GM18520 (cell line): Measurements from ENCODE around the gene MEIS3.
"Not testable (repeated sequence)": the region's sequence is repeated elsewhere in the genome, so short reads cannot be mapped to it uniquely, and the experiment has no call there.

Source experiments
- ATAC-seq: cut with Tn5 transposase; IDR thresholded peaks from one replicate; pipeline ENCODE4 v1.9.1; 2021; ENCODE audit not compliant: unreplicated experiment

Gene MEIS3

DNA sequence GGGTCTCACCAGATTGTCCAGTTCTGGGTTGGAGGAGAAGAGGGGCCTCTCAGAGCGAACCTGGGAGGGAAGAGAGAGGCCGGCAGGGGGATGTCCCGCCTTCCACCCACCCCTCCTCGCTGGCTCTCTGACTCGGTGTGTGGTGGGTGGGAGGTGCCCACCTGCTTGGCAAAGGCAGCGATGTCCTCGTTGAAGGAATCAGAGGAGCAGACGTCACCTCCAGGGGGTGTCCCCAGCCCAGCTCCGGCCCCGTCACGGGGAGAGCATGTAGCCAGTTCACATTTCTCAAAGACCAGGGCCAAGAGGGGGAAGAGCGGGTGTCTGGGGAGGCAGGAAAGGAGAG, 2.7 kb downstream of the MEIS3 start:
- no peak for ATAC-seq

DNA sequence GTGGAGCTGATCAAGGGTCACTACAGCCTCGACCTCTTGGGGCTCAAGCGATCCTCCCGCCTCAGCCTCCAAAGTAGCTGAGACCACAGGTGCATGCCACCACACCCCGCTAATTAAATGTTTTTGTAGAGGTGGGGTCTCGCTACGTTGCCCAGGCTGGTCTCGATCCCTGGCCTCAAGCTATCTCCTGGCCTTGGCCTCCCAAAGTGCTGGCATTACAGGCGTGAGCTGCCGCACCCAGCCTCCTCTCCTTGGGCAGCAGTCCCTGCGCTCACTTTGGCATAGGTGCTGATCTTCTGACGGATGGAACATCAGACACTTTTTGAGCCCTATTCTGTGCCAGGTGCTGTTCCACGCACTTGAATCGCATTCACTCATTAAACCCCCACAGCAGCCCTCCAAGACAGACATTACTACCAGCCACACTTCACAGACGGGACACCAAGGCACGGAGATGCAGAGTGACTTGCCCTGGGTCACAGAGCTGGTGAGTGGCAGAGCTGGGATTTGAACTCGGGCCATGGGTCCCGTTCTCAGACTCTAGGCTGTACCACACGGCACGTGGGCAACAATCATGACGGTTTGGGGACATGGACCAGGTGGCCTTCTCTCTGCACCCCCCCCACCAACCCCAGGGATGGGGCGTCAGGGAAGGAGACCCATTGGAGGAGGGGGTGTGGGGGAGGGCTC, 3.2 kb downstream of the MEIS3 start:
- ATAC-seq = no peak

DNA sequence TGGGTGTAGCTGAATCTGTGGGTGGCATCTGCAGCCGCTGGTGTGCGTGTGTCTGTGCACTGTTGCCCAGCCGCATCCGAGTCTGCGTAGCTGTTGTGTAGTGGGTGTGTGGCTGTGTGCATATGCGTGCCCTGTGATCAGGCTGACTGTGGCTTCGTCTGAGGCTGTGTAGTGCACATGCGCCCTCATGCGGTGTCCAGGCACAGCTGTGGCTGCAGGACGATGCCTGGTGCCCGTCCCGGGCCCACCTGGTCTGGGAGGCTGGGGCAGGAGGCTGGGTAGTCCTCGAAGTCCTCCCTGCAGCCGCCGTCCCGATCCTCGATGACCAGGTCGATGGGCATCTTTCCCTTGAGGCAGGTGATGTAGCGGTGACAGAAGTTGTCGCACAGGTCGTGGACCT, 4.9 kb downstream of the MEIS3 start:
- ATAC-seq = no peak

DNA sequence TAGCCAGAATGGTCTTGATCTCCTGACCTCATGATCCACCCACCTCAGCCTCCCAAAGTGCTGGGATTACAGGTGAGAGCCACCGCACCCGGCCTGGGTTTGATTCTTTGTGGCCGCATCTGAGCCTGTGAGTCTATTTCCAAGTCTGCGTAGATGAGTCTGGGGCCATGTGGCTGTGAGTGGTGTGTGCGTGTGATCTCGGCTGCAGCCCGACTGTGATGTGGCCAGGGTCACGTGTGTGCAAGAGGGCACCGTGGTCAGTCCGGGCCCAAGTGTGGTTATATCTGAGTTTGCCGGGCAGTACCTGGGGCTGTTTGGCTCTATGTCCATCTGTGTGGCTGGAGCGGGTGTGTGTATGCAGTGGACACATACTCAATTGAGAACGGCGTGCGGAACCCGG, 5.4 kb downstream of the MEIS3 start:
- ATAC-seq = no peak

DNA sequence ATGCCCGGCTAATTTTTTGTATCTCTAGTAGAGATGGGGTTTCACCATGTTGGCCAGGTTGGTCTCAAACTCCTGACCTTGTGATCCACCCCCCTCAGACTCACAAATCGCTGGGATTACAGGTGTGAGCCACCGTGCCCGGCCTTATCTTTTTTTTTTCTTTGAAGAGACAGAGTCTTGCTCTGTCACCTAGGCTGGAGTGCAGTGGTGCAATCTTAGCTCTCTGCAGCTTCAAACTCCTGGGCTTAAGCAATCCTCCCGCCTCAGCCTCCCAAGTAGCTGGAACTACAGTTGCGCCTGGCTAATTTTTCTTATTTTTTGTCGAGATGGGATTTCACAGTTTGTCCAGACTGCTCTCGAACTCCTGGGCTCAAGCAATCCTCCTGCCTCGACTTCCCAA, 7.6 kb downstream of the MEIS3 start:
- ATAC-seq = not testable (repeated sequence)

DNA sequence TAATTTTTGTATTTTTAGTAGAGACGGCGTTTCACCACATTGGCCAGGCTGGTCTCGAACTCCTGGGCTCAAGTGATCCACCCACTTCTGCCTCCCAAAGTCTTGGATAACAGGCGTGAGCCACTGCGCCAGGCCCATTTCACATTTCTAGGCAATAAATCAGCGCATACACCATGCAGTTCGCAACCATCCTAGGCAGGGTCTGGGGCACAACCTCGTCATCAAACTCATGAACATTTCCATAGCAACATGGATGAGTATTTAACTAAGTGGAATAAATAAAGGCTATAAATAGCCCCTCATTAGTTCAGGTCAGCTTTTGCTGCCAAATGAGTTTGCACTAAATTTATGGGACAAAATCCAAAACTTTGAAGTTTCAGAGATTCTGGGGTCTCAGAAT, 8.2 kb downstream of the MEIS3 start:
- no peak for ATAC-seq

DNA sequence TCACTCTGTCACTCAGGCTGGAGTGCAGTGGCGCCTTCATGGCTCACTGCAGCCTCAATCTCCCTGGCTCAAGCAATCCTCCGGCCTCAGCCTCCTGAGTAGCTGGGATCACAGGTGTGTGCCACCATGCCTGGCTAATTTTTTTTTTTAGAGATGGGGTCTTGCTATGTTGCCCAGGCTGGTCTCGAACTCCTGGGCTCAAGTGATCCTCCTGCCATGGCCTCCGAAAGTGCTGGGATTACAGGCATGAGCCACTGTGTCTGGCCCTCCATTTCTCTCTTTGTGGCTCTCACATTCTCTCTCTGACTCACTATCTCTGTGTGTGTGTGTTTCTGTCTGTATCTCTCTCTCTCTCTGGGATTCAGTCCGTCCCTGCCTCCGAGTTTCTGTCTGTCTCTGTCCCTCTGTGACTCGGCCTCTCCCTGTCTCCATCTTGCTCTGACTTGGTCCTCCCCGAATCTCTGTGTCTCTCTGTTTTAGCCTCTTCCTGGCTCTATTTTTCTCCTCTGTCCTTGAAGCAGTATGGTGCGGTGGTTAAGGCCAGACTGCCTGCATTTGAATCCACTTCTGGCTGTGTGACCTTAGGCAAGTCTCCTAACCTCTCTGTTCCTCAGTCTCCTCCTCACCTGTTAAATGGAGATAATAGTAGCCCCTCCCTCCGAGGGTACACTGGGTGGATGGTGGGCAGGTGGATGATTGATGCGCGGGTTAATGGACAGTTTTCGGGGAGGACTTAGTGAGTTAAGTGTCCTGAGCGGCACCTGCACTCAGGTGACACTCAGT, 11.0 kb downstream of the MEIS3 start:
- ATAC-seq = no peak

DNA sequence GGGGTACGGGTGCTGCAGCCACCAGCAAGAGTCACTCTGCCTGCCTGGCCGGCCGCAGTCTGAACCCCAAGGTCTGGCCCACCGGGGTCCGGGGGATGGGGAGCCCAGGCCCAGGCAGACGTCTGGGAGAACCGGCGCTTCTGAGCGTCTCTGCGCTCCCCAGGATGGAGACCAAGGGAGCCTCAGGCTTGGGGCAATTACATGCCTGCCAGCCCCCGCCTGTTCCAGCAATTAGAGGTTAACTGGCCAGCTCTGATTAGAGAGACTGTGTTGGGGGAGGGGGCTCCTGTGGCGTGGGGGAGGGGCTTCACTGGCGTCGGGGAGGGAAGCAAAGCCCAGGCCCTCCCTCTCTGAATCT, 11.9 kb downstream of the MEIS3 start:
- ATAC-seq = no peak

DNA sequence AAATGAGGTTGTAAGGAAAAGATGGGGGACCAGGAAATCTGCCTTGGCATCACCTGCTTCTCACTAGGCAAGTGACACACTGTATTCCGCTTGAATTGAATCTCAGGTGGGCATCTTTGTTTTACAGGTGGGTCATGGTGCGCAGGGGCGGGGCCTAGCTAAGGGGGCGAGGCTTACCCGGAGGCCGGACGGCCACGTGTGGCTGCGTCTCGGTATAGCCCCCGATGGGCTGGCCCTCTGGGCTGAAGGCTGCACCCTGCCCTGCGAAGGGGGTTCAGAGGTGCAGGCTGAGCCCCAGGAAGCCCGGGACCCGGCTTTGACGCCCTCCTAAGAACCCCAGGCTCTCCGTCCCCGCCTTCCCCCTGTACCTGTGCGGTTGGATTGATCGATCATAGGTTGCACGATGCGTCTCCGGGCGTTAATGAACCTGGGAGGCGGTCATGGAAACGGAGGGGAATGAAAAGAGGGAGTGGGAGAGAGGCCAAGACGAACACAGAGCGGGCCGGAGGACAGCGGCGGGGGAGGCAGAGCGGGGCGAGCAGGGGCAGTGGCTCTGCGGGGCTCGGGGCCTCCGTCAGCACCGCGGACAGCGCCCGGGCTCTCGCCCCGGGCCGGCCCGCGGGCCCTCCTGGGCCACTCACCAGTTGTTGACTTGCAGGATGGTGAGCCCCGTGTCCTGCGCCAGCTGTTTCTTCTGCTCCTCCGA, 12.5 kb downstream of the MEIS3 start:
- no peak for ATAC-seq

DNA sequence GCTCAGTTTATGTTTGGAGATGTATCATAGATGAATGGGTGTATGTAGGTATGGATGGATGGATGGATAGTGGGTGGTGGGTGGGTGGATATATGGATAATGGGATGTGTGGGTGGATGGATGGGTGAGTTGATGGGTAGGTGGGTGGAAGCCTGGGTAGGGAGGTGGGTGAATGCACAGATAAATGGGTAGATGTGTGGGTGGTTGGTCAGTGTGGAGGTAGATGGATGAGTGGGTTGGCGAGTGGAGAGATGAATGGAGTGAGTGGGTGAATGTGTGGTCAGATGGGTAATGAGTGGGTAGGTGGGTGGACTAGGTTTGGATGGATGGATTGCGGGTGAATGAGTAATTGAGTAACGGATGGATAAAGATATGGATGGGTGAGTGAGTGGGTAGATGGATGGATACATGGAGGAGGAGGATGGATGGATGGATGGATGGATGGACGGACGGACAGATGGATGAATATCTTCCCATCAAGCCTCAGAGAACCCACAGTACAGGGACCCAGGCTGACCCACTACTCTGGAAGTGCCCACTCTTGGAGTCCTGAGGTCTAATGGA, 13.4 kb downstream of the MEIS3 start:
- no peak for ATAC-seq

DNA sequence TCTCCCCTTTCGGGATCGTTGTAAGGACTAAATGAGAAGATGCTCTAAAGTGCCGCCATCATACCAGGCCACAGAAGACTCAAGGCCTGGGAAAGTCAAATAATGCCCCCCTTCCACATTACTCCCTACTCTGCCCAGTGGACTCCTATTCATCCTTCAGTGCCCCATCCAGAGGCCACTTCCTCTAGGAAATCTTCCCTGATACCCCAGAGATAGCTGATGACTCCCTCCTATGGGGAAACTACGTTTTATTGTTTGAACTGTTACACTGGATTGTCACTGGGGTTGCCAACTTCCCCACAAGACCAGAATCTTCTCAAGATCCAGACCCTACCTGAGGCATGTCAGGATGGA, 14.2 kb downstream of the MEIS3 start:
- ATAC-seq = no peak

DNA sequence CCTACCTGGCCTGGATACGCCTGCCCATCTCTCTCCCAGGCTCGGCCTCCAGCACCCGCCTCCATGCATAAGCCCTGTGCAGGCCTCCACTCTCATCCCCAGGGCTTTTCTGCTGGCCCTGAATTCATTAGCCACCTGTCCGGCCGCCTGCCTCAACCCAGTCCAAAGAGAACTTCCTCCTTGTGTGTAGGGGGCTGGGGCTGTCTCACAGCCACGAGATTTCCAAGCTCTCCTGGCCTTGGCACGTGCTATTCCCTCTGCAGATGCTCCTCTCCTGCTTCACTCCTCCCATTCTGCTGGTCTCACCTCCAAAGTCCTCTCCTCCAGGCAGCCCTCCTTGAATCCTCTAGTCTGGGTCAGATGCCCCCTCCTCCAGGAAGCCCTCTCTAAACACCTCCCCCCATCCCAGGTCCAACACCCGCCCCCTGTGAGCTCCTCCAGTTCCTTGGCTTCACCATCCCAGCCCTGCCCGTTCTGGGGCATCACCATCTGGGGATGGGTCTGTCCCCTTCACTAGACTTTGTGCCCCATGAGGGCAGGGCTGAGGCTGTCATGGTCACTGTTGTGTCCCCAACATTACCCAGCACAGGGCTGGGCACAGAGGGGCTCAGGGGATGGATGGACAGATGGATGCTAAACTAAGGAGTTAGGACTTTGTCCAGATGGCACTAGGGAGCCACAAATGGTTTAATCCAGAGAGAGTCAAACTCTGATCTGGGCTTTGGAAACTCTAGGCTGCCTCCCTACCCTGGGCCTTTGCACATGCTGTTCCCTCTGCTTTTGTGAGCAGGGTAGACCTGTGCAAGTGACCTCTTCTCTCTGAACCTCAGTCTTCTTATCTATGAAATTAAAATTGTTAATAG, 14.8 kb downstream of the MEIS3 start:
- no peak for ATAC-seq

DNA sequence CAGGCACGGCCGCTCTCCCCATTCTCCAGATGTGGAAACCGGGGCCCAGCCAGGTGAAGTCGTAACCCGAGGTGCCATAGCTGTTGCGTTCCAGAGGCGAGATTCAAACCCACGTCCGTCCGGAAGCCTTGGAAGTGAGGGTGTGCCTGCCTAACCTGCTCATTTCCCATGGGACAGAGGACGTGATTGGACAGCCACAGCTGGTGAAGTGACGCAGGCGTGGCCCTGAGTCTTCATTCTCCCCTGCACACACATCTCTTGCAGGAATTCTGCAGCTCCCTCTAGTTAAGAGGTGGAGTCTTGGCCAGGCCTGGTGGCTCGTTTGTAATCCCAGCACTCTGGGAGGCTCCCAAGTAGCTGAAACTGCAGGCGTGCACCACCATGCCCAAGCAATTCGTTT, 16.8 kb downstream of the MEIS3 start:
- no peak for ATAC-seq

DNA sequence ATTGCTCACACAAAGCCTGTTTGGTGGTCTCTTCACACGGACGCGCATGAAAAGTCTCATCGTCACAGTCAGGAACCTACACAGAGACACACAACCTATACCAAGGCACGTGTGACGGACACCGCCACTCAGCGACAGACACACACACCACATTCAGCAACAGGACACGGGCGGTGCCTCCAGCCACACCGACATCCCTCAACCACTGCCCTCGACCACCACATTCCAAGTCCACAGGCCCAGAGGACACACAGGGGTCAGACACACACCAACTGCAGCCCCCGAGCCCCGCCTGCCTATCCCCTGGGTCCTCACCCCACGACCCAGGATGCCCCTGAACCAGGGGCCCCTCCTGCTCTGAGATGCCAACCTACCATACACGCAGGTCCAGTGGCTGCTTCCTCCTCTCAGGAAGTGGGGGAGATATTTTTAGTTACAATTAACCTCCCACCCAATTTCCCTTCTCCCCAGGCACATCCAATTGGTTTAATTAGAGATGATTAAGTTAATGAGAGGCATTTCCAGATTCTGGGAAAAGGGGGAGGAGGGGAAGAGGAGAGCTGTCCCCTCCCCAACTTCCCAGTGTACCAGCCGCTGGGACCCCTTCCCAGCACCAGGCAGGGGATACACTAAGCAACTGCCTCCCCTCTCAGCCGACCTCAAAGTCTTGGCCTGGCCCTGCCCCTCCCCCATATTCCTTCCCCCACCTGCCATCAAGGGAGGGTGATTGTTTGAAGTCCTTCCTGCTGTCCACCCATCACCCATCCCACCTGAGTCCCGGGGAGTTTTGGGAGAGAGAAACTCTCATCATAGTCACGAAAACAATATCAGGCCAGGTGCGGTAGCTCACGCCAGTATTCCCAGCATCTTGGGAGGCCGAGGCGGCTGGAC, 20.4 kb downstream of the MEIS3 start:
- no peak for ATAC-seq

DNA sequence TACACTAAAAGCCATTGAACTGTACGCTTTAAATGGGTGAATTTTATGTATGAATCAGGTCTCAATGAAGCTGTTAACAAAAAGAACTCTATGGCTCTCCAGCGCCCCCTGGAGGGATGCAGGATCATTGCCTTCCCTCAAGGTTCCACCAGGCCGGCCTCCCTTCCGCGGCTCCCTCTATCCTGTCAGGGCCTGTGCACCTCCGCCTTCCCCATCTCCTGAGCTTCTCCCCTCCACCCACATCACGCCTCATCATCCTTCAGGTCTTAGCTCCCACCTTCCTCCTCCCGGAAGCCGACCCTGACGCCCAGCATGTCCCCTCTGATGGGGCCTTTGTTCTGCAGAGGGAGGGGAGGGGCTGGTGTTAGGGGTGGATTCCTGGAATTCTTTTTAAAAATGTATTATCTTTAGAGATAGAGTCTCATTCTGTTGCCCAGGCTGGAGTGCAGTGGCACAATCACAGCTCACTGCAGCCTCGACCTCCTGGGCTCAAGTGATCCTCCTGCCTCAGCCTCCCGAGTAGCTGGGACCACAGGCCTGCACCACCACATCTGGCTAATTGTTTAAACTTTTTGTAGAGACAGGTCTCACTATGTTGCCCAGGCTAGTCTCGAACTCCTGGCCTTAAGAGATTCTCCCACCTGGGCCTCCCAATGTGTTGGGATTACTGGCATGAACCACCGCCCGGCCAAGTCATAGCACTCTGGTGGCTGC, 27.7 kb downstream of the MEIS3 start:
- no peak for ATAC-seq

DNA sequence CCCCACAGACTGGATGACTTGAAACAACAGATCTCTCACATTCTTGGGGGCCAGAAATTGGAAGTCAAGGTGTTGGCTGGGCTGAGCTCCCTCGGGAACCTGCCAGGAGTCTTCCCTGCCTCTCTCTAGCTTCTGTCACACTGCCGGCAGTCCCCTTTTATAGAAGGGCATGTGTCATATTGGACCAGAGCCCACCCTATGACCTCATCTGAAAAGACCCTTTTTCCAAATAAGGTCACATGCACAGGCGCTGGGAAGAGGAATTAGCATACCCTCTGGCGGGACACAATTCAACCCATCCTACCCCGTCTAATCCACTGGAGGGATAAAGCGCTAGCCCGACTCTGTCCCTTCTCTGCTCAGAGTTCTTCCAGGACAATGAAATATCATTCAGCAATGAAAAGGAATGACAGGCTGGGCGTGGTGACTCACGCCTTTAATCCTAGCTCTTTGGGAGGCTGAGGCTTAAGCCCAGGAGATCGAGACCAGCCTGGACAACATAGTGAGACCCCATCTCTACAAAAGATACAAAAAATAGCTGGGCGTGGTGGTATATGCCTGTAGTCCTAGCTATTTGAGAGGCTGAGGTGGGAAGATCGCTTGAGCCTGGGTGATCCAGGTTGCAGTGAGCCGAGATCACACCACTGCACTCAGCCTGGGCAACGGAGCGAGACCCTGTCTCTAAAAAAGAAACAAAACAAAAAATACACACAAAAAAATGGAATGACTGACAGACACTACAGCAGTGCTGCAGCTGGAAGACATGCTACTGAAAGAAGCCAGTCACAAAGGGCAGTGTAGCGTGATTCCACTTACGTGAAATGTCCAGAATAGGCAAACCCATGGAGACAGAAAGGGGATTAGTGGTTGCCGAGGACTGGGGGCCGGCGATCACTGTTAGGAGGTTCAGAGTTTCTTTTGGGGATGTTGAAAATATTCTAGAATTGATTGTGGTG, 28.5 kb downstream of the MEIS3 start:
- no peak for ATAC-seq

DNA sequence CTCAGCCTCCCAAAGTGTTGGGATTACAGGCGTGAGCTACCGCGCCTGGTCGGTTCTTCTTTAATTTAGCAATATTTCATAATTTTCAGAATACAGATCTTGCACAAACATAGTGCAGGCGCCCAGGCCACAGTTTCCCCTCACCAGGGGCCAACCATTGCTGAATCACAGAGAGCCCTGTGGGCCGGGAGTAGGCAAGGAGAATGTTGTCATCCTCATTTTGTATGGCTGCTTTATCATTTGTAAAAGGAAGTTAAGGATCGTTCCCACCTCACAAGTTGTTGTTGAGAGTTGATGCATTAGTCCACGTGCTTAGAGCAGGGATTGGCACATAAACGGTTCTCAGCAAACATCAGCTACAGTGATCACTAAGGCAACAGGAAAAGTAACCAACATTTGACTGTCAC, 30.2 kb downstream of the MEIS3 start:
- no peak for ATAC-seq

DNA sequence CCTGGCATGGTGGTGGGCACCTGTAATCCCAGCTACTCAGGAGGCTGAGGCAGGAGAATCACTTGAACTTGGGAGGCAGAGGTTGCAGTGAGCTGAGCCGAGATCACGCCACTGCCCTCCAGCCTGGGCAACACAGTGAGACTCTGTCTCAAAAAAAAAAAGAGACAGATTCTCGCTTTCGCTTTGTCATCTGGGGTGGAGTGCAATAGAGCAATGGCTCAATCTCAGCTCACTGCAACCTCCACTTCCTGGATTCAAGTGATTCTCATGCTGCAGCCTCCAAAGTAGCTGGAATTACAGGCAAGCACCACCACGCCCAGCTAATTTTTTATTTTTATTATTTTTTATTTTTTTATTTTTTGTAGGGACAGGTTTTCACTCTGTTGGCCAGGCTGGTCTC, 30.6 kb downstream of the MEIS3 start:
- ATAC-seq = not testable (repeated sequence)
